Gastroesophageal sphincter (tissue), 4 donors: ENCODE measurements around the gene NSFL1C. TPM values are rescaled to one million over a fixed set of nuclear protein-coding genes. Genes with fewer than 3 reads are reported as not detected.

Source experiments
- ATAC-seq: fragments of 150-250 bp; one replicate; pipeline ENCODE4 v1.9.1; 2016; ENCODE audit warnings: mild to moderate bottlenecking, moderate library complexity
- H3K27ac ChIP-seq, 4 donors: fragments of 200-600 bp; sonication (generic) in 3 of 4; 1 replicate in 3 of 4; 2 replicates in 1 of 4; pipeline ENCODE4 v1.5.1; 2016 to 2019
- H3K27me3 ChIP-seq: fragments of 200-600 bp; sonication (generic); one replicate; pipeline ENCODE4 v1.5.1; 2019
- H3K36me3 ChIP-seq, 2 donors: fragments of 200-600 bp; sonication (generic); one replicate each; pipeline ENCODE4 v1.5.1; 2019; ENCODE audit warnings: control low read depth in 1 of 2
- H3K4me1 ChIP-seq, 3 donors: fragments of 200-600 bp; sonication (generic); 1 replicate in 2 of 3; 2 replicates in 1 of 3; pipeline ENCODE4 v1.5.1; 2016 to 2019; ENCODE audit warnings: control low read depth in 2 of 3
- H3K4me3 ChIP-seq, 2 donors: fragments of 200-600 bp; sonication (generic); one replicate each; pipeline ENCODE4 v1.5.1; 2019; ENCODE audit warnings: mild to moderate bottlenecking in 1 of 2, moderate library complexity in 1 of 2
- H3K9me3 ChIP-seq, 3 donors: fragments of 200-600 bp; sonication (generic); one replicate each; pipeline ENCODE4 v1.5.1; 2017 to 2019; ENCODE audit warnings: control low read depth in 2 of 3
- EP300 ChIP-seq: sonication (generic); formaldehyde crosslinking; IDR thresholded peaks from one replicate; pipeline ENCODE4 v1.6.1; 2017; ENCODE audit warnings: antibody characterized with exemption, mild to moderate bottlenecking
- POLR2A ChIP-seq, 2 donors: fragments of 450-650 bp; IDR thresholded peaks; one replicate each; pipeline ENCODE4 v1.6.1; 2017; ENCODE audit warnings: antibody characterized with exemption in 2 of 2, mild to moderate bottlenecking in 2 of 2, moderate library complexity in 1 of 2
- POLR2AphosphoS5 ChIP-seq: sonication (generic); formaldehyde crosslinking; IDR thresholded peaks from one replicate; pipeline ENCODE4 v1.6.1; 2017; ENCODE audit warnings: antibody characterized with exemption
- WGBS, 2 donors: methylation state at CpG; one replicate each; pipeline ENCODE4 v1.1.5; 2018; ENCODE audit warnings: low coverage in 1 of 2; 5-methylcytosine and 5-hydroxymethylcytosine counted together
- total RNA-seq, 4 donors: library from RNA; depleted of rRNA; stranded (reverse); fragments of >200 nt; gene quantifications; one replicate each; pipeline ENCODE4 v1.1.0, GENCODE V29; 2016
- TF ChIP-seq, protein P1 (sequence below), 4 experiments: fragments of 200-600 bp in 2 of 4; fragments of 450-650 bp in 2 of 4; sonication (generic) in 1 of 4; IDR thresholded peaks; one replicate each; pipeline ENCODE4 v1.5.1; 2017 to 2019; ENCODE audit warnings: antibody characterized with exemption in 4 of 4, mild to moderate bottlenecking in 2 of 4, moderate library complexity in 2 of 4

The NSFL1C gene
- total RNA-seq, 4 donors from 2014 or later = 48.8 to 64.1 (median 53.5) TPM

GRCh38 chr20:1448081-1448620, 18.5 kb downstream of the NSFL1C start:
- TF ChIP-seq, protein P1, sequence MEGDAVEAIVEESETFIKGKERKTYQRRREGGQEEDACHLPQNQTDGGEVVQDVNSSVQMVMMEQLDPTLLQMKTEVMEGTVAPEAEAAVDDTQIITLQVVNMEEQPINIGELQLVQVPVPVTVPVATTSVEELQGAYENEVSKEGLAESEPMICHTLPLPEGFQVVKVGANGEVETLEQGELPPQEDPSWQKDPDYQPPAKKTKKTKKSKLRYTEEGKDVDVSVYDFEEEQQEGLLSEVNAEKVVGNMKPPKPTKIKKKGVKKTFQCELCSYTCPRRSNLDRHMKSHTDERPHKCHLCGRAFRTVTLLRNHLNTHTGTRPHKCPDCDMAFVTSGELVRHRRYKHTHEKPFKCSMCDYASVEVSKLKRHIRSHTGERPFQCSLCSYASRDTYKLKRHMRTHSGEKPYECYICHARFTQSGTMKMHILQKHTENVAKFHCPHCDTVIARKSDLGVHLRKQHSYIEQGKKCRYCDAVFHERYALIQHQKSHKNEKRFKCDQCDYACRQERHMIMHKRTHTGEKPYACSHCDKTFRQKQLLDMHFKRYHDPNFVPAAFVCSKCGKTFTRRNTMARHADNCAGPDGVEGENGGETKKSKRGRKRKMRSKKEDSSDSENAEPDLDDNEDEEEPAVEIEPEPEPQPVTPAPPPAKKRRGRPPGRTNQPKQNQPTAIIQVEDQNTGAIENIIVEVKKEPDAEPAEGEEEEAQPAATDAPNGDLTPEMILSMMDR (IDR thresholded peaks at IDR 0.05) = no peak
- no peak for TF ChIP-seq POLR2AphosphoS5
- no peak overlapping the region for H3K4me3 ChIP-seq
- peaks cover 5 to 100% of the 10 kb centered on the region in 2 donors for H3K36me3 ChIP-seq
- ATAC-seq = no peak
- WGBS, 2 donors = 70 to 85% methylated on average over 2 to 4 of the region's 4 CpGs
- H3K9me3 ChIP-seq = peaks cover 0 to 12% (median 0%) of the 10 kb centered on the region in 3 donors
- H3K27ac ChIP-seq = no peak overlapping the region
- H3K27me3 ChIP-seq = no peaks in the 10 kb centered on the region
- H3K4me1 ChIP-seq = no peaks in the 10 kb centered on the region

DNA sequence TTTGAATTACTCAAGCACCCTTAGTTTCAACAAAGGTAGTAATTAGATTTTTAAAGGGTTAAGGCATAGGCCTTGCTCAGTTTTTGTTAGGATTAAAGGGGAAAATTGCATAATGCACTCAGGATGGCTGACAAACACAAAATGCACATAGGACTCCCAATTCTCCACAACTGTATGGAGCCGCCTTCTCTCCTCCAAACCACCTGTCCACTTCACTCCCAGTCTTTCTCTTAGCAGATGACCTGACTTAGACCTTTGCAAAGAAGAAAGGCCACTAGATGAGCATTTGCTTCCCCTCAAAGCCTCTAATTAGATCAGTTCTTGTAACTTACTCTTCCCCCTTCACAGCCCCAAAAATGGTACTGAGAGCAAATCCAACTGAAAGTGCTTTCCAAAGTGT, 20.1 kb downstream of the NSFL1C start:
- H3K9me3 ChIP-seq = peaks cover 0 to 9% (median 0%) of the 10 kb centered on the region in 3 donors
- no peaks in the 10 kb centered on the region for H3K4me1 ChIP-seq
- TF ChIP-seq EP300 = no peak
- TF ChIP-seq POLR2A (IDR thresholded peaks at IDR 0.05) = no peak
- no peak for TF ChIP-seq POLR2AphosphoS5
- TF ChIP-seq, protein P1 (IDR thresholded peaks at IDR 0.05) = no peak
- no peak overlapping the region for H3K4me3 ChIP-seq
- no peaks in the 10 kb centered on the region for H3K27me3 ChIP-seq
- no peak overlapping the region for H3K27ac ChIP-seq
- peaks cover 5 to 100% of the 10 kb centered on the region in 2 donors for H3K36me3 ChIP-seq
- 100% methylated on average over 1 of the region's 1 CpG; no CpG with 5 or more reads in 1 of the 2 donors for WGBS, 2 donors
- ATAC-seq = no peak

DNA sequence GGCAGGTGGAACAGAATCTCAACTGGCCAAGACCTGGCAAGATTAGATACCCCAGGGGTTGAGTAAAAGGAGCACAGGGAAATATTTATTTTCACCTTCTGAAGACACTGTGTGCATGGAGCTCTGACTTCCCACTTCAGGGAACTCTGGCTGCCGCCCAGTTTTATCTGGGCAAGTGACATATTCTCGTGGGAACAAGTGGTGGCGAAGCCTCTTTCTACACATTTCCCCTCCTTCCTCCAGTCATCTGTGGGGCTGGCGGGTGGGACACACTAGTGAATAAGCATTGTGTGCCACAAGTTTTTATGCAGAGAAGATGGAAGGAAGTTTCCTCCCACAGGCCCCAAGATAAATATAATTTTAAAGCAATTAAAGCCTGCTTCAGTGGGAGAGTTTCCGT, 23.6 kb downstream of the NSFL1C start:
- Histone ChIP-seq H3K4me1 (no peaks in the 10 kb centered on the region), H3K4me3 (no peak overlapping the region), H3K9me3 (no peaks in the 10 kb centered on the region), H3K27me3 (no peaks in the 10 kb centered on the region), H3K27ac (no peak overlapping the region), H3K36me3 (peaks cover 0 to 92% of the 10 kb centered on the region in 2 donors)
- 0 to 63% methylated on average over 1 to 4 of the region's 5 CpGs for WGBS, 2 donors
- TF ChIP-seq EP300 (no peak), POLR2AphosphoS5 (no peak), POLR2A (IDR thresholded peaks at IDR 0.05) (no peak)
- TF ChIP-seq, protein P1 (IDR thresholded peaks at IDR 0.05) = no peak
- no peak for ATAC-seq

GRCh38 chr20:1442304-1442703, 24.3 kb downstream of the NSFL1C start:
- Histone ChIP-seq H3K4me3 (no peak overlapping the region), H3K27ac (no peak overlapping the region), H3K4me1 (no peaks in the 10 kb centered on the region), H3K36me3 (peaks cover 0 to 85% of the 10 kb centered on the region in 2 donors), H3K27me3 (no peaks in the 10 kb centered on the region), H3K9me3 (no peaks in the 10 kb centered on the region)
- ATAC-seq = no peak
- 64 to 70% methylated on average over 2 of the region's 2 CpGs for WGBS, 2 donors
- TF ChIP-seq EP300 = no peak
- TF ChIP-seq, protein P1 (IDR thresholded peaks at IDR 0.05) = no peak
- TF ChIP-seq POLR2AphosphoS5 = no peak
- no peak for TF ChIP-seq POLR2A (IDR thresholded peaks at IDR 0.05)

- TF ChIP-seq POLR2A (IDR thresholded peaks at IDR 0.05) (no peak), EP300 (no peak), POLR2AphosphoS5 (no peak)
- TF ChIP-seq, protein P1 (IDR thresholded peaks at IDR 0.05) = no peak
- Histone ChIP-seq H3K27me3 (no peaks in the 10 kb centered on the region), H3K9me3 (no peaks in the 10 kb centered on the region), H3K36me3 (peaks cover 0 to 73% of the 10 kb centered on the region in 2 donors), H3K4me1 (no peaks in the 10 kb centered on the region), H3K4me3 (no peak overlapping the region), H3K27ac (no peak overlapping the region)
- WGBS, 2 donors = 50% methylated on average over 1 of the region's 3 CpGs; no CpG with 5 or more reads in 1 of the 2 donors
- ATAC-seq = no peak
Observed at GRCh38 chr20:1441133-1441532, 25.5 kb downstream of the NSFL1C start.
